BJ (cell line): ENCODE measurements around the gene LRIT2. TPM values are rescaled to one million over a fixed set of nuclear protein-coding genes. Genes with fewer than 3 reads are reported as not detected.

ENCODE experiments used
- CTCF ChIA-PET: fragments of 350-600 bp; formaldehyde crosslinking; extraction: SDS; loops from one replicate; lab custom pipeline; 2021; ENCODE audit warnings: antibody characterized with exemption, inconsistent platforms; lab: Yijun Ruan, JAX
- POLR2A ChIA-PET: fragments of 300-600 bp; sonication (Branson Sonifier 250); formaldehyde crosslinking; extraction: SDS; loops from one replicate; lab custom pipeline; 2021; ENCODE audit warnings: antibody characterized with exemption; lab: Charles Lee
- DNase-seq: peaks from one replicate; pipeline ENCODE4 v3.0.0-alpha.2; 2011; ENCODE audit warnings: low read depth
- H3K27me3 ChIP-seq: 2 replicates; pipeline ENCODE4 v1.6.0; 2011; ENCODE audit warnings: low read length; ENCODE audit not compliant: control insufficient read depth, insufficient read depth
- H3K36me3 ChIP-seq: 2 replicates; pipeline ENCODE4 v1.5.1; 2011; ENCODE audit warnings: low read length; ENCODE audit not compliant: control insufficient read depth, insufficient read depth
- H3K4me3 ChIP-seq: 2 replicates; pipeline ENCODE4 v1.5.1; 2011; ENCODE audit warnings: low read depth, mild to moderate bottlenecking, control low read depth, low read length
- CTCF ChIP-seq: IDR thresholded peaks from 2 replicates; pipeline ENCODE4 v1.5.1; 2011; ENCODE audit warnings: low read depth, mild to moderate bottlenecking, control low read depth, inconsistent platforms, low read length, moderate library complexity; ENCODE audit not compliant: insufficient read depth
- polyA plus RNA-seq: library from polyadenylated mRNA; depleted of rRNA; stranded (reverse); fragments of >200 nt; gene quantifications from 2 replicates; pipeline ENCODE4 v1.2.3, GENCODE V29; 2011

LRIT2 gene
- polyA plus RNA-seq, 1 experiment: not detected

- no peak for DNase-seq
- no peak overlapping the region for H3K4me3 ChIP-seq
- TF ChIP-seq CTCF: no peak
- H3K36me3 ChIP-seq: no peaks in the 10 kb centered on the region
- POLR2A ChIA-PET: no interaction called here
- no peaks in the 10 kb centered on the region for H3K27me3 ChIP-seq
- CTCF ChIA-PET: interaction anchor here (0.7 to 1.6 kb wide), 3 partner anchors 9 to 51 kb away, joined by 3 to 4 read pairs (median 3); no protein-coding TSS in a partner anchor
These were observed 11.2 kb downstream of the LRIT2 start for GRCh38 chr10:84214046-84214572.

DNA sequence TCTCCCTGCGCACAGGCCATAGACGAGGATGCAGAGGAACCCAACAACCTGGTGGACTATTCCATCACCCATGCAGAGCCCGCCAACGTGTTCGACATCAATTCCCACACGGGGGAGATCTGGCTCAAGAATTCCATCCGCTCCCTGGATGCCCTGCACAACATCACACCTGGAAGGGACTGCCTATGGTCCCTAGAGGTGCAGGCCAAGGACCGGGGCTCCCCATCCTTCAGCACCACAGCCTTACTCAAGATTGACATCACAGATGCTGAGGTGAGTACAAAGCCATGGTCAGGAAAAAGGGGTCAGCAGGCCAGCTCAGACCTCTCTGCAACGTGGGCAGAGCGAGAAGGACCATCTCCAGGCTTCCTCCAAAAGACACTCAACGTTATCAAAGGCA is 12.3 kb downstream of the LRIT2 start:
- Histone ChIP-seq H3K27me3 (0 out of 2 replicates have a peak, but pooled peaks cover 2% of the 10 kb centered on the region), H3K4me3 (no peak overlapping the region), H3K36me3 (no peaks in the 10 kb centered on the region)
- TF ChIP-seq CTCF: no peak
- CTCF ChIA-PET: interaction anchor here (1.6 kb wide), 1 partner anchor 20 kb away, joined by 3 read pairs; no protein-coding TSS in a partner anchor
- POLR2A ChIA-PET: no interaction called here
- no peak for DNase-seq

- ChIA-PET POLR2A (no interaction called here), CTCF (interaction anchor here (0.7 kb wide), 1 partner anchor 64 kb away, joined by 3 read pairs; no protein-coding TSS in a partner anchor)
- TF ChIP-seq CTCF: no peak
- Histone ChIP-seq H3K4me3 (no peak overlapping the region), H3K36me3 (no peaks in the 10 kb centered on the region), H3K27me3 (0 out of 2 replicates have a peak, but pooled peaks cover 2% of the 10 kb centered on the region)
- DNase-seq: no peak
These were observed 13.3 kb downstream of the LRIT2 start for GRCh38 chr10:84212014-84212413.

DNA sequence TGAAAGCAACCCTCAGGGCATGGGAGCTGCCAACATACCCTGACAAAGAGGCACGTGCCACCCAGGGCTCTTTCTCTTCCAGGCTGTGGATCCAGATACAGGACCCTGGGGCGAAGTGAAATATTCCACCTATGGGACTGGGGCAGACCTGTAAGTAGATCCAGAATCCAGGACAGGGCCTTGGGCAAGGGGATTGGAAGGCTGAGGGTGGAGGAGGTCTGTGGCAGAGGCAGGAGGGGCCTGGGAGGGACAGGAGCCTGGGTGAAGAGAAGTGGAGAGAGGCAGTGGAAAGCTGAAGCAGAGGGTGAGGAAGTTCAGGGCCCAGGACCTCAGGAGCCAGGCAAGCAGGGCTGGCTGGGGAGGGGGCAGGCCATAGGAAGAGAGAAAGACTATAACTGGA is 13.8 kb downstream of the LRIT2 start:
- H3K27me3 ChIP-seq: 0 out of 2 replicates have a peak, but pooled peaks cover 2% of the 10 kb centered on the region
- no peaks in the 10 kb centered on the region for H3K36me3 ChIP-seq
- TF ChIP-seq CTCF: no peak
- DNase-seq: no peak
- POLR2A ChIA-PET: no interaction called here
- H3K4me3 ChIP-seq: no peak overlapping the region
- CTCF ChIA-PET: no interaction called here

- TF ChIP-seq CTCF: no peak
- ChIA-PET POLR2A (no interaction called here), CTCF (interaction anchor here (0.7 to 1.2 kb wide), 3 partner anchors 10 to 60 kb away, joined by 3 to 4 read pairs (median 3); no protein-coding TSS in a partner anchor)
- 0 out of 2 replicates have a peak, but pooled peaks cover 2% of the 10 kb centered on the region for H3K27me3 ChIP-seq
- no peaks in the 10 kb centered on the region for H3K36me3 ChIP-seq
- no peak overlapping the region for H3K4me3 ChIP-seq
- DNase-seq: no peak
These were observed 17.3 kb downstream of the LRIT2 start for GRCh38 chr10:84208023-84208422.
